Endodermal cell (in vitro differentiated cells): Measurements from ENCODE around the gene DNAJC5G. TPM values are rescaled to one million over a fixed set of nuclear protein-coding genes. Genes with fewer than 3 reads are reported as not detected.
"Not testable (repeated sequence)": the region's sequence is repeated elsewhere in the genome, so short reads cannot be mapped to it uniquely, and the experiment has no call there.

ENCODE experiments used
- DNase-seq: peaks from one replicate; pipeline ENCODE4 v3.0.0-alpha.2; 2017
- H3K27ac ChIP-seq: 2 replicates; pipeline ENCODE4 v1.5.1; 2013; ENCODE audit warnings: mild to moderate bottlenecking, low read depth, low read length, moderate library complexity
- H3K27me3 ChIP-seq: 2 replicates; pipeline ENCODE4 v1.6.1; 2013; ENCODE audit warnings: mild to moderate bottlenecking, low read length, moderate library complexity; ENCODE audit not compliant: insufficient read depth, control insufficient read depth, poor library complexity, severe bottlenecking
- H3K36me3 ChIP-seq: 2 replicates; pipeline ENCODE4 v1.7.0; 2013; ENCODE audit warnings: mild to moderate bottlenecking, low read length, moderate library complexity; ENCODE audit not compliant: control insufficient read depth, insufficient read depth
- H3K4me1 ChIP-seq: one replicate; pipeline ENCODE4 v1.7.0; 2013; ENCODE audit warnings: low read length; ENCODE audit not compliant: control insufficient read depth, insufficient read depth
- H3K4me3 ChIP-seq: 2 replicates; pipeline ENCODE4 v1.5.1; 2013; ENCODE audit warnings: mild to moderate bottlenecking, low read length, moderate library complexity
- H3K9ac ChIP-seq: 2 replicates; pipeline ENCODE4 v1.6.1; 2013; ENCODE audit warnings: mild to moderate bottlenecking, low read length, moderate library complexity; ENCODE audit not compliant: poor library complexity, severe bottlenecking; ENCODE audit errors: extremely low read depth
- H3K9me3 ChIP-seq: 2 replicates; pipeline ENCODE4 v1.6.1; 2013; ENCODE audit warnings: mild to moderate bottlenecking, low read length, moderate library complexity; ENCODE audit not compliant: control insufficient read depth
- H3K27ac Mint-ChIP-seq: 2 replicates; pipeline ENCODE4 v1.8.0; 2020; ENCODE audit warnings: mixed read lengths
- H3K27me3 Mint-ChIP-seq: 2 replicates; pipeline ENCODE4 v1.8.0; 2021; ENCODE audit warnings: mild to moderate bottlenecking, mixed read lengths; ENCODE audit not compliant: insufficient read depth
- H3K36me3 Mint-ChIP-seq: 2 replicates; pipeline ENCODE4 v1.8.0; 2020; ENCODE audit warnings: low read depth, mixed read lengths
- H3K4me1 Mint-ChIP-seq: 2 replicates; pipeline ENCODE4 v1.8.0; 2020; ENCODE audit warnings: mixed read lengths
- H3K4me3 Mint-ChIP-seq: 2 replicates; pipeline ENCODE4 v1.8.0; 2020; ENCODE audit warnings: mild to moderate bottlenecking, moderate library complexity, mixed read lengths
- H3K9me3 Mint-ChIP-seq: 2 replicates; pipeline ENCODE4 v1.8.0; 2020; ENCODE audit warnings: mild to moderate bottlenecking, mixed read lengths
- WGBS, 2 experiments: methylation state at CpG; one replicate each; pipeline versions ENCODE4 v1.1.5 to v1.1.7; 2013; ENCODE audit warnings: missing lambda C conversion rate in 2 of 2, mixed read lengths in 1 of 2; ENCODE audit not compliant: insufficient coverage in 1 of 2, insufficient read length in 1 of 2; 5-methylcytosine and 5-hydroxymethylcytosine counted together
- total RNA-seq, 2 donors: library from RNA; stranded (reverse); fragmentation: NEBNext Ultra II Directional in 1 of 2; extraction: Animal tissue kit (Norgen Biotek cat#: 25700) in 1 of 2; gene quantifications; 2 replicates in 1 of 2; 3 replicates in 1 of 2; pipeline ENCODE4 v1.2.1, GENCODE V29; 2021
- TF ChIP-seq, protein P1 (sequence below): fragments of 200-600 bp; sonication (generic); conservative IDR thresholded peaks from 2 replicates; pipeline ENCODE4 v1.5.0; 2021; ENCODE audit warnings: antibody characterized with exemption, mild to moderate bottlenecking

DNAJC5G gene
- total RNA-seq, 2 donors from 2014 or later, result 0.49 TPM; not detected in 1

DNA sequence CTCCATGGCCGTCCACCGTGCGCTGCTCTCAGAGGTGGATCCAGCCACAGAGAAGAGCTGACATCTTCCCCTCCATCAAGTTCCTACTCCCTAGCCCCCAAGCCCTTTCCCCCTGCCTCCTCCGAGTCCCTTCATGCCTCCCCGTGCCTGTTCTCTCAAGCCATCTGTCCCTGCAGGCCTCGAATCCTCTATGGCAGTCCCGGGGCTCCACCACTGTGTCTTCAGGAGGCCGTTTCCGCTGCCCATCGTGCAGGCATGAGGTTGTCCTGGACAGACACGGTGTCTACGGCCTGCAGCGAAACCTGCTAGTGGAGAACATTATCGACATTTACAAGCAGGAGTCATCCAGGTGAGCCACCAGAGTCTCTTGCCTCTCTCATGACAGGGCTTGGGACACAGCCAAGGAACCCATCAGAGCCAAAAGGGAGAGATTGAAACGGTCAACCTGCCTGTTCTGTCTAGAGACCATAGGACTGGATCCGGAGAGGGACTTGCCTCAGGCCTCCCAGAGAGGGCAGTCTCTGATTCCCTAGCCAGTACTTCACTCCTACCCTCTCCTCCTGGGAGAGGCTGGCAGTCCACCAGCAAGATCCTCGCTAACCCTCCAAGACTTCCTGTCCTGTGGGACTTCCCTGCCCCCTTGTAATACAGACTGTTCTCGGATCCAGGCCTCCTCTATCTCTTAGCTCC, 23.3 kb downstream of the DNAJC5G start:
- H3K36me3 Mint-ChIP-seq, result no peaks in the 10 kb centered on the region
- Histone ChIP-seq H3K27me3 (no peaks in the 10 kb centered on the region), H3K9ac (no peak overlapping the region), H3K9me3 (no peaks in the 10 kb centered on the region), H3K27ac (no peak overlapping the region), H3K36me3 (no peaks in the 10 kb centered on the region), H3K4me3 (no peak overlapping the region), H3K4me1 (no peaks in the 10 kb centered on the region)
- H3K4me1 Mint-ChIP-seq, result no peaks in the 10 kb centered on the region
- TF ChIP-seq, protein P1, sequence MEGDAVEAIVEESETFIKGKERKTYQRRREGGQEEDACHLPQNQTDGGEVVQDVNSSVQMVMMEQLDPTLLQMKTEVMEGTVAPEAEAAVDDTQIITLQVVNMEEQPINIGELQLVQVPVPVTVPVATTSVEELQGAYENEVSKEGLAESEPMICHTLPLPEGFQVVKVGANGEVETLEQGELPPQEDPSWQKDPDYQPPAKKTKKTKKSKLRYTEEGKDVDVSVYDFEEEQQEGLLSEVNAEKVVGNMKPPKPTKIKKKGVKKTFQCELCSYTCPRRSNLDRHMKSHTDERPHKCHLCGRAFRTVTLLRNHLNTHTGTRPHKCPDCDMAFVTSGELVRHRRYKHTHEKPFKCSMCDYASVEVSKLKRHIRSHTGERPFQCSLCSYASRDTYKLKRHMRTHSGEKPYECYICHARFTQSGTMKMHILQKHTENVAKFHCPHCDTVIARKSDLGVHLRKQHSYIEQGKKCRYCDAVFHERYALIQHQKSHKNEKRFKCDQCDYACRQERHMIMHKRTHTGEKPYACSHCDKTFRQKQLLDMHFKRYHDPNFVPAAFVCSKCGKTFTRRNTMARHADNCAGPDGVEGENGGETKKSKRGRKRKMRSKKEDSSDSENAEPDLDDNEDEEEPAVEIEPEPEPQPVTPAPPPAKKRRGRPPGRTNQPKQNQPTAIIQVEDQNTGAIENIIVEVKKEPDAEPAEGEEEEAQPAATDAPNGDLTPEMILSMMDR, result no peak
- H3K27ac Mint-ChIP-seq, result no peak overlapping the region
- DNase-seq, result no peak
- H3K4me3 Mint-ChIP-seq, result no peak overlapping the region
- no peaks in the 10 kb centered on the region for H3K9me3 Mint-ChIP-seq
- WGBS, 2 experiments, result 92 to 94% methylated on average over 14 to 18 of the region's 18 CpGs
- no peaks in the 10 kb centered on the region for H3K27me3 Mint-ChIP-seq

DNA sequence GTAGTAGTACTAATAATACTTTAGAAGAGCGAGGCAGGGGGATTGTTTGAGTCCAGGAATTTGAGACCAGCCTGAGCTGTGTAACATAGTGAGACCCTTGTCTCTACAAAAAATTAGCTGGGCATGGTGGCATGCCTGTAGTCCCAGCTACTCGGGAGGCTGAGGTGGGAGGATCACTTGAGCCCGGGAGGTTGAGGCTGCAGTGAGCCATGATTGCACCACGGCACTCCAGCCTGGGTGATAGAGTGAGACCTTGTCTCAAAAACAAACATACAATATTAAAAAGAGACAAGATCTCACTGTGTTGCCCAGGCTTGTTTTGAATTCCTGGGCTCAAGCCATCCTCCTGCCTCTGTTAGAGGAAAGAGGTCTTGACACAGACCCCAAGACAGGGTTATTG, 25.4 kb downstream of the DNAJC5G start:
- H3K9me3 ChIP-seq, H3K4me3 Mint-ChIP-seq, H3K27ac Mint-ChIP-seq, H3K4me1 ChIP-seq, H3K4me3 ChIP-seq, H3K9ac ChIP-seq, H3K36me3 ChIP-seq, H3K9me3 Mint-ChIP-seq, H3K27ac ChIP-seq, H3K36me3 Mint-ChIP-seq, H3K4me1 Mint-ChIP-seq, DNase-seq: not testable (repeated sequence)
- WGBS, 2 experiments, result 92 to 96% methylated on average over 4 of the region's 4 CpGs
- H3K27me3 ChIP-seq, result peaks cover 15% of the 10 kb centered on the region
- peaks cover 14% of the 10 kb centered on the region for H3K27me3 Mint-ChIP-seq

DNA sequence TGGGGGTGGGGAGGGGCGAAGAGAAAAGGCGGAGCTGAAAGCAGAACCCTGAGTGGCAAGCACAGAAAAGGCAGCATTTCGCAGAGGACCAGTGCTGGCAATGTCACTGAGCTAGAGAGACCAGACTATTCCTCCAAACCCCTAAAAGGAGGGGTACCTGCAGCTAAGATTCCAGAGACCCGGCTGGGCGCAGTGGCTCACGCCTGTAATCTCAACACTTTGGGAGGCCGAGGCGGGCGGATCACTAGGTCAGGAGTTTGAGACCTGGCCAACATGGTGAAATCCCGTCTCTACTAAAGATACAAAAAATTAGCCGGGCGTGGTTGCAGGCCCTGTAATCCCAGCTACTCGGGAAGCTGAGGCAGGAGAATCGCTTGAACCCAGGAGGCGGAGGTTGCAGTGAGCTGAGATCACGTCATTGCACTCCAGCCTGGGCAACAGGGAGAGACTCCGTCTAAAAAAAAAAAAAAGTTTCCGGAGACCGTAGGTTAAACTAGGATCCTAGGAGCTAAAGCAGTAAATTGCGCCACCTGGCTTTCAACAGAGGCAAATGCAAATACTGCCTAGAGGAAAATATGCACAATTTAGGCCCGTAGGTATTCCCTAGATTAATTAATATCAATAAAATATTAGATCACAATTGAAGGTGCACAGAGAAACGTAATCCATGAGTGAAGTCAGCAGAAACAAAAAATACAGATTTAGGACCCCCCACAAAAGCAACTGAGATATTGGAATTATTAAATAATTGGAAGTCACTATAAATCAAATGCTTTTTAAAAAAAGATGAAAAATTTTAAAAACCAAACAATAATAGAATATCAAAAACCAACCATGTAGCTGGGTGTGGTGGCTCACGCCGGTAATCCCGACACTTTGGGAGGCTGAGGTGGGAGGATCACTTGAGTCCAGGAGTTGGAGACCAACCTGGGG, 28.1 kb downstream of the DNAJC5G start:
- DNase-seq, result peak; percentile 69
- no peak overlapping the region for H3K4me3 ChIP-seq
- no peak overlapping the region for H3K27ac Mint-ChIP-seq
- no peak overlapping the region for H3K9ac ChIP-seq
- H3K4me1 ChIP-seq, result peaks cover 6% of the 10 kb centered on the region
- TF ChIP-seq, protein P1, result peak; percentile 97
- peaks cover 43% of the 10 kb centered on the region for H3K27me3 ChIP-seq
- no peaks in the 10 kb centered on the region for H3K9me3 ChIP-seq
- no peaks in the 10 kb centered on the region for H3K36me3 ChIP-seq
- peaks cover 41% of the 10 kb centered on the region for H3K27me3 Mint-ChIP-seq
- WGBS, 2 experiments, result 52 to 56% methylated on average over 22 to 24 of the region's 25 CpGs
- no peak overlapping the region for H3K27ac ChIP-seq
- no peaks in the 10 kb centered on the region for H3K36me3 Mint-ChIP-seq
- no peaks in the 10 kb centered on the region for H3K4me1 Mint-ChIP-seq
- no peaks in the 10 kb centered on the region for H3K9me3 Mint-ChIP-seq
- H3K4me3 Mint-ChIP-seq, result peak overlapping the region; percentile 36
